Uterus (tissue), 2 donors: ENCODE measurements around the gene UXT.

Experiments used
- POLR2A ChIP-seq, 2 donors: fragments of 450-650 bp; IDR thresholded peaks; one replicate each; pipeline ENCODE4 v1.6.1; 2016; ENCODE audit warnings: antibody characterized with exemption in 2 of 2, mild to moderate bottlenecking in 1 of 2, moderate library complexity in 1 of 2
- TF ChIP-seq, protein P1 (sequence below), 4 experiments: fragments of 200-600 bp in 2 of 4; fragments of 450-650 bp in 2 of 4; sonication (generic) in 2 of 4; IDR thresholded peaks; one replicate each; pipeline ENCODE4 v1.5.1; 2016 to 2019; ENCODE audit warnings: antibody characterized with exemption in 4 of 4, mild to moderate bottlenecking in 2 of 4, moderate library complexity in 1 of 4

DNA sequence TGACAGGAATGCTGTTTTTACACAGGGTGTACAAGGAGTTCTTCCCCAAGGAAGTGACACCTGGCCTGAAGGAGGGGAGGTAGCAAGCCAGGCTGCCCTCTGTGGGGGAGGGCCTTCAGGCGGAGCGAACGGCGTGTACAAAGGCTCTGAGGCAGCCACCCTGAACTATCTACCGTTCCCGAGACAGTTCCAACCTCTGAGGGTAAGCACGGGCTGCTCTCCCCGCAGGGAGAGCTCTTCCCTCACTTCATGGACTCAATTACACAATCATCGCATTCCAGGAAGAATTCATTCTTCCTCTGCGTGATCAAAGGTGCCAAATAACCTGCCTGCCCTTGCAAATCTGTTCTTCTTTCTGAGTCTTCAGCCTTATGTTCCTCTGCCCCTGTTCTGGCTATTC lies 13.4 kb downstream of the UXT start:
- TF ChIP-seq POLR2A (IDR thresholded peaks at IDR 0.05): no peak
- TF ChIP-seq, protein P1, sequence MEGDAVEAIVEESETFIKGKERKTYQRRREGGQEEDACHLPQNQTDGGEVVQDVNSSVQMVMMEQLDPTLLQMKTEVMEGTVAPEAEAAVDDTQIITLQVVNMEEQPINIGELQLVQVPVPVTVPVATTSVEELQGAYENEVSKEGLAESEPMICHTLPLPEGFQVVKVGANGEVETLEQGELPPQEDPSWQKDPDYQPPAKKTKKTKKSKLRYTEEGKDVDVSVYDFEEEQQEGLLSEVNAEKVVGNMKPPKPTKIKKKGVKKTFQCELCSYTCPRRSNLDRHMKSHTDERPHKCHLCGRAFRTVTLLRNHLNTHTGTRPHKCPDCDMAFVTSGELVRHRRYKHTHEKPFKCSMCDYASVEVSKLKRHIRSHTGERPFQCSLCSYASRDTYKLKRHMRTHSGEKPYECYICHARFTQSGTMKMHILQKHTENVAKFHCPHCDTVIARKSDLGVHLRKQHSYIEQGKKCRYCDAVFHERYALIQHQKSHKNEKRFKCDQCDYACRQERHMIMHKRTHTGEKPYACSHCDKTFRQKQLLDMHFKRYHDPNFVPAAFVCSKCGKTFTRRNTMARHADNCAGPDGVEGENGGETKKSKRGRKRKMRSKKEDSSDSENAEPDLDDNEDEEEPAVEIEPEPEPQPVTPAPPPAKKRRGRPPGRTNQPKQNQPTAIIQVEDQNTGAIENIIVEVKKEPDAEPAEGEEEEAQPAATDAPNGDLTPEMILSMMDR (IDR thresholded peaks at IDR 0.05): no peak
